ENCODE results near the gene NLRC5. TPM values are rescaled to one million over a fixed set of nuclear protein-coding genes. Genes with fewer than 3 reads are reported as not detected.
A peak's percentile ranks its signal among the peaks of the same experiment; 100 is the strongest.

The NLRC5 gene
- total RNA-seq, 1 experiment from 2014 or later: 2.4 TPM

- Histone ChIP-seq H3K9ac (ENCODE audit: extremely low read depth, insufficient read length, low read length) (no peak overlapping the region), H2BK20ac (ENCODE audit: low read depth, low read length, poor library complexity, severe bottlenecking) (no peak overlapping the region), H3K23ac (ENCODE audit: insufficient read length, low read depth, low read length) (no peak overlapping the region), H3K23me2 (ENCODE audit: insufficient read length, low read depth, low read length, poor library complexity, severe bottlenecking) (no peaks in the 10 kb centered on the region), H3K79me1 (ENCODE audit: insufficient read depth, low read depth, low read length, poor library complexity, severe bottlenecking) (no peaks in the 10 kb centered on the region), H3K9me3 (ENCODE audit: control insufficient read depth, low read depth, low read length) (no peaks in the 10 kb centered on the region), H2AFZ (ENCODE audit: low read length) (no peak overlapping the region), H2BK120ac (ENCODE audit: low read depth, low read length, poor library complexity, severe bottlenecking) (no peak overlapping the region), H4K5ac (ENCODE audit: insufficient read length, low read depth, low read length) (no peak overlapping the region), H2BK12ac (ENCODE audit: insufficient read length, low read depth, low read length) (no peak overlapping the region), H2BK15ac (ENCODE audit: low read depth, low read length) (no peak overlapping the region), H2AK5ac (ENCODE audit: insufficient read length, low read length) (no peak overlapping the region), H3K27ac (ENCODE audit: insufficient read length, low read depth, low read length) (no peak overlapping the region), H3K14ac (ENCODE audit: insufficient read depth, low read length) (no peak overlapping the region), H4K20me1 (ENCODE audit: control insufficient read depth, insufficient read depth, insufficient read length) (no peaks in the 10 kb centered on the region), H3K4me1 (ENCODE audit: insufficient read depth, low read length) (no peaks in the 10 kb centered on the region), H4K91ac (ENCODE audit: insufficient read length, low read depth, low read length) (no peak overlapping the region), H4K8ac (replicated peaks; ENCODE audit: insufficient read length, low read depth, low read length) (no peak overlapping the region), H3K56ac (ENCODE audit: insufficient read length, low read depth, low read length) (no peak overlapping the region), H3K18ac (ENCODE audit: insufficient read length, low read depth, low read length) (no peak overlapping the region), H3T11ph (ENCODE audit: low read length) (no peak overlapping the region), H3K79me2 (ENCODE audit: insufficient read depth, low read length) (no peaks in the 10 kb centered on the region), H3K4me2 (ENCODE audit: insufficient read depth, insufficient read length, low read length) (no peak overlapping the region), H3K4ac (ENCODE audit: low read depth, low read length) (no peak overlapping the region), H3K27me3 (ENCODE audit: insufficient read depth, low read length) (no peaks in the 10 kb centered on the region), H2BK5ac (ENCODE audit: insufficient read length, low read length) (no peak overlapping the region)
- Mint-ChIP-seq H3K9me3 (no peaks in the 10 kb centered on the region), H3K36me3 (ENCODE audit: insufficient read depth in 1 of 3, low read depth in 3 of 3) (no peaks in the 10 kb centered on the region), H3K4me1 (peaks cover 10 to 11% of the 10 kb centered on the region in 2 experiments), H3K27me3 (ENCODE audit: low read depth) (peaks cover 11% of the 10 kb centered on the region), H3K4me3 (no peak overlapping the region), H3K27ac (no peak overlapping the region; a peak in 1 of 7 replicates)
- peak; percentile 78 for DNase-seq
- no CpG with 5 or more reads among the region's 9 CpGs for WGBS (ENCODE audit: extremely low coverage, insufficient read length, low lambda C conversion rate)
- TF ChIP-seq, protein P1, sequence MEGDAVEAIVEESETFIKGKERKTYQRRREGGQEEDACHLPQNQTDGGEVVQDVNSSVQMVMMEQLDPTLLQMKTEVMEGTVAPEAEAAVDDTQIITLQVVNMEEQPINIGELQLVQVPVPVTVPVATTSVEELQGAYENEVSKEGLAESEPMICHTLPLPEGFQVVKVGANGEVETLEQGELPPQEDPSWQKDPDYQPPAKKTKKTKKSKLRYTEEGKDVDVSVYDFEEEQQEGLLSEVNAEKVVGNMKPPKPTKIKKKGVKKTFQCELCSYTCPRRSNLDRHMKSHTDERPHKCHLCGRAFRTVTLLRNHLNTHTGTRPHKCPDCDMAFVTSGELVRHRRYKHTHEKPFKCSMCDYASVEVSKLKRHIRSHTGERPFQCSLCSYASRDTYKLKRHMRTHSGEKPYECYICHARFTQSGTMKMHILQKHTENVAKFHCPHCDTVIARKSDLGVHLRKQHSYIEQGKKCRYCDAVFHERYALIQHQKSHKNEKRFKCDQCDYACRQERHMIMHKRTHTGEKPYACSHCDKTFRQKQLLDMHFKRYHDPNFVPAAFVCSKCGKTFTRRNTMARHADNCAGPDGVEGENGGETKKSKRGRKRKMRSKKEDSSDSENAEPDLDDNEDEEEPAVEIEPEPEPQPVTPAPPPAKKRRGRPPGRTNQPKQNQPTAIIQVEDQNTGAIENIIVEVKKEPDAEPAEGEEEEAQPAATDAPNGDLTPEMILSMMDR (conservative IDR thresholded peaks at IDR 0.05): peak; percentile 98
Measured at GRCh38 chr16:57084257-57084770, 95.0 kb downstream of the NLRC5 start.

Data from H9 (cell line).